Lower leg skin (tissue), 4 donors: ENCODE data around the gene STX11. TPM values are rescaled to one million over a fixed set of nuclear protein-coding genes. Genes with fewer than 3 reads are reported as not detected.

Source experiments
- DNase-seq, 2 donors: peaks; one replicate each; pipeline ENCODE4 v3.0.0-alpha.2; 2019; ENCODE audit warnings: low spot score in 2 of 2
- H3K4me3 ChIP-seq: fragments of 200-600 bp; sonication (generic); 2 replicates; pipeline ENCODE4 v1.5.1; 2017; ENCODE audit warnings: mild to moderate bottlenecking, low read depth; ENCODE audit not compliant: poor library complexity, severe bottlenecking
- CTCF ChIP-seq, 3 donors: fragments of 450-650 bp; IDR thresholded peaks; one replicate each; pipeline ENCODE4 v1.5.1; 2016; ENCODE audit warnings: antibody characterized with exemption in 3 of 3, mild to moderate bottlenecking in 3 of 3, moderate library complexity in 2 of 3
- POLR2A ChIP-seq, 2 donors: fragments of 450-650 bp; IDR thresholded peaks; one replicate each; pipeline ENCODE4 v1.6.1; 2016 to 2017; ENCODE audit warnings: antibody characterized with exemption in 2 of 2, mild to moderate bottlenecking in 1 of 2, moderate library complexity in 1 of 2
- WGBS, 2 donors: methylation state at CpG; one replicate each; pipeline ENCODE4 v1.1.5; 2018; 5-methylcytosine and 5-hydroxymethylcytosine counted together
- intact Hi-C: fragments of 100-400 bp; cut with DNase I; formaldehyde crosslinking; loops from one replicate; pipeline ENCODE4 v1.15.0; 2023; ENCODE audit warnings: low total_unique reads
- total RNA-seq, 4 donors: library from RNA; depleted of rRNA; stranded (reverse); fragments of >200 nt; gene quantifications; one replicate each; pipeline ENCODE4 v1.1.0, GENCODE V29; 2016

STX11 gene
- total RNA-seq, 4 donors from 2014 or later = 14.4 to 34.3 (median 19.3) TPM

GRCh38 chr6:144214029-144214428 is 63.7 kb downstream of the STX11 start:
- TF ChIP-seq CTCF (IDR thresholded peaks at IDR 0.05) (no peak), POLR2A (IDR thresholded peaks at IDR 0.05) (no peak)
- WGBS, 2 donors = 95 to 96% methylated on average over 2 of the region's 2 CpGs
- no peak overlapping the region for H3K4me3 ChIP-seq

GRCh38 chr6:144214622-144215401 is 64.5 kb downstream of the STX11 start:
- DNase-seq = no peak
- TF ChIP-seq CTCF (IDR thresholded peaks at IDR 0.05) = no peak
- no peak for TF ChIP-seq POLR2A (IDR thresholded peaks at IDR 0.05)
- WGBS, 2 donors = 86 to 90% methylated on average over 16 of the region's 16 CpGs
- H3K4me3 ChIP-seq = no peak overlapping the region
- intact Hi-C loops = loop anchor here (10.0 kb wide), 1 partner anchor 100 kb away; no protein-coding TSS in a partner anchor

More at GRCh38 chr6:144214029-144214428, 63.7 kb downstream of the STX11 start:
- no peak for DNase-seq
- intact Hi-C loops = loop anchor here (10.0 kb wide), 1 partner anchor 99 kb away; no protein-coding TSS in a partner anchor

- TF ChIP-seq CTCF (IDR thresholded peaks at IDR 0.05) = no peak
- TF ChIP-seq POLR2A (IDR thresholded peaks at IDR 0.05) = no peak
Measured at GRCh38 chr6:144215402-144215931, 65.2 kb downstream of the STX11 start.

GRCh38 chr6:144215932-144216667 is 65.8 kb downstream of the STX11 start:
- 0 to 1% methylated on average over 36 to 44 of the region's 61 CpGs for WGBS, 2 donors
- H3K4me3 ChIP-seq = peak overlapping the region; percentile 34
- intact Hi-C loops = loop anchor here (10.0 kb wide), 1 partner anchor 101 kb away; no protein-coding TSS in a partner anchor
- TF ChIP-seq CTCF (IDR thresholded peaks at IDR 0.05) (peak in 1 of 3 donors; percentile 47), POLR2A (IDR thresholded peaks at IDR 0.05) (no peak)
- DNase-seq = peak; percentile 96 to 99

More at GRCh38 chr6:144215402-144215931, 65.2 kb downstream of the STX11 start:
- H3K4me3 ChIP-seq = peak overlapping the region; percentile 34
- intact Hi-C loops = loop anchor here (10.0 kb wide), 1 partner anchor 101 kb away; no protein-coding TSS in a partner anchor
- WGBS, 2 donors = 1 to 17% methylated on average over 7 to 10 of the region's 10 CpGs
- peak; percentile 32 to 87 for DNase-seq

- no peak for DNase-seq
- TF ChIP-seq CTCF (IDR thresholded peaks at IDR 0.05) (no peak), POLR2A (IDR thresholded peaks at IDR 0.05) (no peak)
- intact Hi-C loops = loop anchor here (10.0 kb wide), 1 partner anchor 102 kb away; no protein-coding TSS in a partner anchor
- H3K4me3 ChIP-seq = no peak overlapping the region
- WGBS, 2 donors = 7% methylated on average over 18 of the region's 18 CpGs
Measured at GRCh38 chr6:144216668-144217218, 66.4 kb downstream of the STX11 start.
